C4-2B (cell line): ENCODE data around the gene PHETA1.

Experiments
- ZFX ChIP-seq: fragments of 450-650 bp; IDR thresholded peaks from 2 replicates; pipeline ENCODE4 v1.6.1; 2017
- TF ChIP-seq, protein P1 (sequence below): fragments of 450-650 bp; conservative IDR thresholded peaks from 2 replicates; pipeline ENCODE4 v1.5.1; 2017; ENCODE audit warnings: mild to moderate bottlenecking

DNA sequence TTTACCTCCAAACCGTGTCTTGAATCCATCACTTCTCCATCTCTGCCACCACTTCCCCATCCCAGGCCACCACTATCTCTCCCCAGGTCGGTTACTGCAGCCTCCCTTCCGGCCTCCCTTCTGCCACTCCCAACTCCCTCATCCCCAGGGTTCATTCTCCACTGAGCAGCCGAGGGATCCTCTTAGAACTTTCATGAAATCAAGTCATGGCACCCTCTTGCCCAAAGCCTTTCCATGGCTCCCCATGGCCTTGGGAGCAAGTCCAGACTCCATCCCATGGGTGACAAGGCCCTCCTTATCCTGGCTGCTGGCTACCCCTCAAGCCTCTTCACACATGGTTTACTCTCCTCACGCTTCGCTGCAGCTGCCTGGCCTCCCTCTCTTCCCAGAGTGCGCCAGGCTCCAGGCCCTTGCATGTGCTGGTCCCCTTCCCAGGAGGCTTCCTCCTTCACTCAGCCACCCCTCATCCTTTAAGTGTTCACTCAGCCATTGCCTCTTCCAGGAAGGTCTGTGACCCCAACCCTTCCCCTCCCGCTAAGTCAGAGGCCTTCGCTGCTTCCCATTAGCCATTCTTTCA lies 18.9 kb upstream of the PHETA1 start:
- TF ChIP-seq, protein P1, sequence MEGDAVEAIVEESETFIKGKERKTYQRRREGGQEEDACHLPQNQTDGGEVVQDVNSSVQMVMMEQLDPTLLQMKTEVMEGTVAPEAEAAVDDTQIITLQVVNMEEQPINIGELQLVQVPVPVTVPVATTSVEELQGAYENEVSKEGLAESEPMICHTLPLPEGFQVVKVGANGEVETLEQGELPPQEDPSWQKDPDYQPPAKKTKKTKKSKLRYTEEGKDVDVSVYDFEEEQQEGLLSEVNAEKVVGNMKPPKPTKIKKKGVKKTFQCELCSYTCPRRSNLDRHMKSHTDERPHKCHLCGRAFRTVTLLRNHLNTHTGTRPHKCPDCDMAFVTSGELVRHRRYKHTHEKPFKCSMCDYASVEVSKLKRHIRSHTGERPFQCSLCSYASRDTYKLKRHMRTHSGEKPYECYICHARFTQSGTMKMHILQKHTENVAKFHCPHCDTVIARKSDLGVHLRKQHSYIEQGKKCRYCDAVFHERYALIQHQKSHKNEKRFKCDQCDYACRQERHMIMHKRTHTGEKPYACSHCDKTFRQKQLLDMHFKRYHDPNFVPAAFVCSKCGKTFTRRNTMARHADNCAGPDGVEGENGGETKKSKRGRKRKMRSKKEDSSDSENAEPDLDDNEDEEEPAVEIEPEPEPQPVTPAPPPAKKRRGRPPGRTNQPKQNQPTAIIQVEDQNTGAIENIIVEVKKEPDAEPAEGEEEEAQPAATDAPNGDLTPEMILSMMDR: no peak
- TF ChIP-seq ZFX: no peak
